ENCODE data around the gene NFATC1. TPM values are rescaled to one million over a fixed set of nuclear protein-coding genes. Genes with fewer than 3 reads are reported as not detected.

Gene NFATC1
- total RNA-seq, 4 donors from 2014 or later = 2.1 to 41.3 (median 7.6) TPM

DNA sequence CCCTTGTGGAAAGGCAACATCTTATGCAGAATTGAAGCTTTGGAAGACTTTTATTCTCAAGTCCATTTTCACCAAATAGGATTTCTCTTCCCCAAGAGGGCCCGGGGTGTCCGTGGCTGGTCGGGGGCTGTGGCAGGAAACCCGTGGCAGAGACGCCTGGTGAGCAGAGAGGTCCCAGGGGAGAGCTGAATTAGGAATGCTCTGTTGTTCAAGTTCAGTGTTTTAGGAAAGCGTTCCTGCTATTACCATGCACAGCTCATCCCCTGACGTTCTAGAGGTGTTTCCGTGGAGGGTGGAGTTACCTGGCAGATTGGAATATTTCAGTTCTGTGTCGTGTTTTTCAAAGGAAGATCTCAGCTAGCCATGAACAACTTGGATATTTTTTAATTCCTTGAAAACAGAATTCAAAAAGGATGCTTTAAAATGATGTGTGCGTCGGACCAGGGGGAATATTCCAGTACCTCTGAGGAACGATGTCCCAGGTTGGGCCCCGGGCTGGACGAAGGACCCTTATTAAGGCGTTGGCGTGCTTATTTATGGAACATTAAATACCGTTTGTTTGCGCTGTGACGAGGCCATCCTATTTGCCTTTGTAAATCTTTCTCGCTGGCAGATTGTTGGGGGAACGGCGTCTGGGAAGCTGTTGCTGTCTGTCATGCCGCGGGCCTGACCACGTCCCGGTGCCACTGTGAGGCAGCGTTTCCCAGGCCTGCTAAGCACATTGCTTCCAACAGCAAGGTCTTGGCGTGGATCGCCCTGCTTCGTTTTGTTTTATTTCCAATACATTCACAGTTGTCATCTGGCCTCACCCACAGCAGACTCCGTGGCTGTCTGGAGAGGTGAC is 8.2 kb downstream of the NFATC1 start:
- peak in 2 of 3 donors; percentile 30 to 45 for DNase-seq

DNA sequence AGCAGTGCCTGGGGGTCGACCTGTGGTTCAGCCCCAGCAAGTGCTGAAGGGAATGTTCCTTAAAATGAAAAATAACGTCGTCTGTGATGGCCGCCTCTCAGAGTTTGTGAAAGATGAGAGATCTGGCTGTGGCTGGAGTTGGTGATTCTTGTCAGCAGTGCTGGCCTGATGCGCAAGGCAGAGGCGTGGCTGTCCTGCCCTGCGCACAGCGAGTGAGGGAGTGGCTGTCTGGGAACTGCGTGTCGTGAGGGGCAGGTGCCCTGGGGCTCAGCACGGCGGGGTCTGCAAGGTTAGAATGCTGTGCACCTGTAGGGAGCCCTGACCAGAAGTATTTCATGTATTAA is 8.8 kb downstream of the NFATC1 start:
- H3K4me1 ChIP-seq = peaks cover 0 to 45% (median 10%) of the 10 kb centered on the region in 4 donors
- TF ChIP-seq POLR2A (IDR thresholded peaks at IDR 0.05) = no peak
- TF ChIP-seq, protein P1, sequence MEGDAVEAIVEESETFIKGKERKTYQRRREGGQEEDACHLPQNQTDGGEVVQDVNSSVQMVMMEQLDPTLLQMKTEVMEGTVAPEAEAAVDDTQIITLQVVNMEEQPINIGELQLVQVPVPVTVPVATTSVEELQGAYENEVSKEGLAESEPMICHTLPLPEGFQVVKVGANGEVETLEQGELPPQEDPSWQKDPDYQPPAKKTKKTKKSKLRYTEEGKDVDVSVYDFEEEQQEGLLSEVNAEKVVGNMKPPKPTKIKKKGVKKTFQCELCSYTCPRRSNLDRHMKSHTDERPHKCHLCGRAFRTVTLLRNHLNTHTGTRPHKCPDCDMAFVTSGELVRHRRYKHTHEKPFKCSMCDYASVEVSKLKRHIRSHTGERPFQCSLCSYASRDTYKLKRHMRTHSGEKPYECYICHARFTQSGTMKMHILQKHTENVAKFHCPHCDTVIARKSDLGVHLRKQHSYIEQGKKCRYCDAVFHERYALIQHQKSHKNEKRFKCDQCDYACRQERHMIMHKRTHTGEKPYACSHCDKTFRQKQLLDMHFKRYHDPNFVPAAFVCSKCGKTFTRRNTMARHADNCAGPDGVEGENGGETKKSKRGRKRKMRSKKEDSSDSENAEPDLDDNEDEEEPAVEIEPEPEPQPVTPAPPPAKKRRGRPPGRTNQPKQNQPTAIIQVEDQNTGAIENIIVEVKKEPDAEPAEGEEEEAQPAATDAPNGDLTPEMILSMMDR (IDR thresholded peaks at IDR 0.05) = no peak
- H3K27me3 ChIP-seq = no peaks in the 10 kb centered on the region
- peak overlapping the region in 1 of 4 donors; percentile 6 for H3K4me3 ChIP-seq
- H3K27ac ChIP-seq = peak overlapping the region; percentile 64 to 100 (median 77)
- no peaks in the 10 kb centered on the region for H3K36me3 ChIP-seq
- H3K9me3 ChIP-seq = no peaks in the 10 kb centered on the region
- peak in 2 of 3 donors; percentile 27 to 56 for DNase-seq

More for the DNA sequence above, 8.2 kb downstream of the NFATC1 start:
- peak overlapping the region in 1 of 4 donors; percentile 97 for H3K4me3 ChIP-seq
- no peaks in the 10 kb centered on the region for H3K36me3 ChIP-seq
- no peaks in the 10 kb centered on the region for H3K9me3 ChIP-seq
- no peaks in the 10 kb centered on the region for H3K27me3 ChIP-seq
- peaks cover 0 to 45% (median 11%) of the 10 kb centered on the region in 4 donors for H3K4me1 ChIP-seq
- TF ChIP-seq POLR2A (IDR thresholded peaks at IDR 0.05) = no peak
- TF ChIP-seq, protein P1 (IDR thresholded peaks at IDR 0.05) = no peak
- peak overlapping the region; percentile 71 to 100 (median 78) for H3K27ac ChIP-seq

DNA sequence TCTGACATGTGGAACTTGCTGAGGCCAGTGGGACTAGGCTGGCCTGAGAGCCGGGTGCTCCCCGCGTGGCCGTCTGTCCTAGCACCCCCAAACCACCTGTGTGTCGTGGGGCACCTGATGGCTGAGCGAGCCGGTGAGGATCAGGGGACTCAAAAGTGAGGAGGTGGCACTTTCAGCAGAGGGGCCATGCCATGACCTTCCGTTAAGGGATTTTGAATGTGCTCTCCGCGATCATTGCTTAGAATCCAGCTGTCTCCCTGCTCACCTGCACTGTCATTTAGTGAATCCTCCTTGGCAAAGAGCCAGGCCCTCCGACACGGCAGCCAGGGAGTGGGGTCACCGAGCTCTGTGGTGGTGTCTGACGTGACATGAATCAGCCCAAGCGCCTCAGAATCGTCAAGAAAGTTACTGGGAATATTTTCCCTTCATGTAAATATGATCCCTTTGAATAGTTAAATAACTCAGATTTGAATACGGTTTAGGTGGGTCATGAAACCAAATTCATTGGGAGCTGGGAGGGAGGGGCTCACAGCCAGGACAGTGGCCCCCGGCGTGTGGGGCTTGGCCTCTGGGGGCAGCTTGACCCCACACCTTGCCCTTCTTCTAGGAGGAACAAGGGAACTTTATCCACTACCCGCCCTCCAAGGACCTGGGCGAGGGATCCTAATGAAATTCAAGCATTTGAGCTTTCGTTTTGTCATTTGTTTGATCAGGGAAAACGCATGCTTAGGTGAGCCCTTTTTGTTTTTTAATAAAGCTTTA is 9.5 kb downstream of the NFATC1 start:
- peak overlapping the region; percentile 64 to 100 (median 77) for H3K27ac ChIP-seq
- TF ChIP-seq, protein P1 (IDR thresholded peaks at IDR 0.05) = no peak
- no peak for TF ChIP-seq POLR2A (IDR thresholded peaks at IDR 0.05)
- peak overlapping the region in 1 of 4 donors; percentile 24 for H3K4me3 ChIP-seq
- H3K36me3 ChIP-seq = no peaks in the 10 kb centered on the region
- H3K9me3 ChIP-seq = no peaks in the 10 kb centered on the region
- no peaks in the 10 kb centered on the region for H3K27me3 ChIP-seq
- peak in 2 of 3 donors; percentile 43 for DNase-seq
- H3K4me1 ChIP-seq = peaks cover 0 to 45% (median 9%) of the 10 kb centered on the region in 4 donors

DNA sequence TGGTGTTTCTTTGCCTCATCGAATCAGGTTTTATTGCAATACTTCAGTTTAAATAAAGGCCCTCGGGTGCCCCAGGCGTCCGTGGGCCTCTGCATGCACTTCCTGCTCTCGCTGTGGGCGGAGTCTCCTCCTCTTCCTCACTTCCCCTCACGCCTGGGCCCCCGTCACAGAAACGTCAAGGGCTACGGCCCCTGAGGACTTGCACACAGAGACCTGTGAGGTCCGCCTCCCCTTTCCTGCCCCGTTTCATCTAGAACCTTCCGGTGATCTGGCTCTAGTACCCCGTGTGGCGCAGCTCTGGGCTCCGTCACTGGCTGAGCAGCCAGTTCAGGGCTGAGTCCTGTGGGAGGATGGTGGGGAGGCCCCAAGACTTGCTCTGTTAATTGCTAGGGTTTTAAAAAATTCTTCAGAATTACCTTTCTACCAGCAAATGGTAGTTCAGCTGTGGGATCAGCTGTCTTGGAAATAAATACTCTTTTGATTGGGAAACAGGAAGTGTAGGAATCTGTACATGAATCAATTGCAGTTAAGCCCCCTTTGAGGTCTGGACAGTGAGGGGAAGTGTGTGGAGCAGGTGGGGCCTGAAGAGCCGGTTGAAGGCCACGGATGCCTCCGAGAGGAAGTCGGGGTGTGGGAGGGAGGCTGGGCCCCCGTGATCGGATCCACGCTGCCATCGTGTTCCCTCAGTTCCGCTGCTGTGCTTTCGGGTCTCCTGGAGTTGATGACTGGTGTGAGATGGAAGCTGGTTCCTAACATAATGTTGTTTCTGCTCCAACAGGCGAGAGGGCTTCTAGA is 10.2 kb downstream of the NFATC1 start:
- H3K4me1 ChIP-seq = peaks cover 0 to 45% (median 9%) of the 10 kb centered on the region in 4 donors

More for the DNA sequence above, 10.2 kb downstream of the NFATC1 start:
- TF ChIP-seq POLR2A (IDR thresholded peaks at IDR 0.05) = peak in 1 of 2 donors; percentile 6
- TF ChIP-seq, protein P1 (IDR thresholded peaks at IDR 0.05) = no peak
- peak; percentile 56 to 98 (median 96) for DNase-seq
- Histone ChIP-seq H3K36me3 (peaks cover 0 to 5% (median 0%) of the 10 kb centered on the region in 3 donors), H3K4me3 (peak overlapping the region in 1 of 4 donors; percentile 24), H3K27me3 (no peaks in the 10 kb centered on the region), H3K27ac (peak overlapping the region; percentile 64 to 100 (median 77)), H3K9me3 (no peaks in the 10 kb centered on the region)
